ENCODE results near the gene IFI44. TPM values are rescaled to one million over a fixed set of nuclear protein-coding genes. Genes with fewer than 3 reads are reported as not detected.

The IFI44 gene
- total and polyA plus RNA-seq, 10 of the 15 experiments (the other 5 are each of a cell fraction or from before 2014, with no cell fraction given) = 37.7 to 272 (median 90.9) TPM

- Histone ChIP-seq H3K4me3 (no peak overlapping the region), H3K79me2 (ENCODE audit: control insufficient read depth, insufficient read depth, low read length) (no peaks in the 10 kb centered on the region), H3K27ac (ENCODE audit: control insufficient read depth, insufficient read depth) (no peak overlapping the region), H3K36me3 (ENCODE audit: control insufficient read depth in 2 of 2, insufficient read depth in 2 of 2, low read length in 1 of 2) (no peaks in the 10 kb centered on the region), H3K9me3 (replicated peaks; ENCODE audit: control insufficient read depth, insufficient read depth, low read length) (no peaks in the 10 kb centered on the region), H3K9ac (ENCODE audit: control insufficient read depth, insufficient read depth, low read length) (no peak overlapping the region), H3K4me1 (ENCODE audit: control insufficient read depth, insufficient read depth, low read length) (no peaks in the 10 kb centered on the region), H3K4me2 (ENCODE audit: control insufficient read depth, insufficient read depth) (no peak overlapping the region), H3K27me3 (replicated peaks in 1 of 2; ENCODE audit: control insufficient read depth in 2 of 2, insufficient read depth in 2 of 2, low read length in 1 of 2) (no peaks in the 10 kb centered on the region), H4K20me1 (ENCODE audit: control insufficient read depth, insufficient read depth) (no peaks in the 10 kb centered on the region), H2AFZ (ENCODE audit: control insufficient read depth, low read depth, low read length) (no peak overlapping the region)
- 72% methylated on average over 3 of the region's 3 CpGs for WGBS (ENCODE audit: insufficient coverage, insufficient replicate concordance, low lambda C conversion rate, missing lambda C conversion rate)
- no TSS peak for BruUV-seq (replicated peaks)
- FAIRE-seq (no peak), DNase-seq (ENCODE audit: low read depth, low spot score) (no peak), ATAC-seq (no peak)
- POLR2A ChIA-PET = no interaction called here
- in situ Hi-C loops (cut with MboI) (no loop called here), intact Hi-C loops (cut with micrococcal nuclease; ENCODE audit: unreplicated experiment) (no loop called here)
- SMC1A ChIA-PET (ENCODE audit: uncharacterized antibody, unreplicated experiment) = no interaction called here
- RAD21 ChIA-PET (ENCODE audit: unreplicated experiment) = no interaction called here
- CTCF ChIA-PET = no interaction called here
- TF ChIP-seq, protein P1, sequence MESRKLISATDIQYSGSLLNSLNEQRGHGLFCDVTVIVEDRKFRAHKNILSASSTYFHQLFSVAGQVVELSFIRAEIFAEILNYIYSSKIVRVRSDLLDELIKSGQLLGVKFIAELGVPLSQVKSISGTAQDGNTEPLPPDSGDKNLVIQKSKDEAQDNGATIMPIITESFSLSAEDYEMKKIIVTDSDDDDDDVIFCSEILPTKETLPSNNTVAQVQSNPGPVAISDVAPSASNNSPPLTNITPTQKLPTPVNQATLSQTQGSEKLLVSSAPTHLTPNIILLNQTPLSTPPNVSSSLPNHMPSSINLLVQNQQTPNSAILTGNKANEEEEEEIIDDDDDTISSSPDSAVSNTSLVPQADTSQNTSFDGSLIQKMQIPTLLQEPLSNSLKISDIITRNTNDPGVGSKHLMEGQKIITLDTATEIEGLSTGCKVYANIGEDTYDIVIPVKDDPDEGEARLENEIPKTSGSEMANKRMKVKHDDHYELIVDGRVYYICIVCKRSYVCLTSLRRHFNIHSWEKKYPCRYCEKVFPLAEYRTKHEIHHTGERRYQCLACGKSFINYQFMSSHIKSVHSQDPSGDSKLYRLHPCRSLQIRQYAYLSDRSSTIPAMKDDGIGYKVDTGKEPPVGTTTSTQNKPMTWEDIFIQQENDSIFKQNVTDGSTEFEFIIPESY (IDR thresholded peaks at IDR 0.05) = no peak
- TF ChIP-seq NFXL1 (IDR thresholded peaks at IDR 0.05; ENCODE audit: borderline replicate concordance) (no peak), NR2C2 (IDR thresholded peaks at IDR 0.05; ENCODE audit: borderline replicate concordance, control insufficient read depth, insufficient read length, low read depth) (no peak), MXI1 (IDR thresholded peaks at IDR 0.05; ENCODE audit: low read depth, low read length) (no peak), CHD4 (IDR thresholded peaks at IDR 0.05) (no peak), MAX (IDR thresholded peaks at IDR 0.05; ENCODE audit: low read depth, low read length) (no peak), NFIC (IDR thresholded peaks at IDR 0.05; ENCODE audit: low read depth, low read length) (no peak)
These were observed 40.9 kb downstream of the IFI44 start for GRCh38 chr1:78690516-78690915.
